Astrocyte of the cerebellum (primary cell): ENCODE data around the gene AURKAIP1.

Experiments
- DNase-seq: peaks from one replicate; pipeline ENCODE4 v3.0.0-alpha.2; 2011; ENCODE audit warnings: low read depth
- H3K4me3 ChIP-seq: 2 replicates; pipeline ENCODE4 v1.5.1; 2011; ENCODE audit warnings: mild to moderate bottlenecking, low read depth, low read length, moderate library complexity
- in situ Hi-C: cut with HindIII; loops from 2 replicates; pipeline ENCODE4 v1.10.0; 2017; ENCODE audit warnings: low sequenced_read_pairs
- TF ChIP-seq, protein P1 (sequence below): IDR thresholded peaks from 2 replicates; pipeline ENCODE4 v1.5.1; 2012; ENCODE audit warnings: low read length, low read depth, moderate library complexity, mild to moderate bottlenecking; ENCODE audit errors: missing control alignments

The AURKAIP1 gene

DNA sequence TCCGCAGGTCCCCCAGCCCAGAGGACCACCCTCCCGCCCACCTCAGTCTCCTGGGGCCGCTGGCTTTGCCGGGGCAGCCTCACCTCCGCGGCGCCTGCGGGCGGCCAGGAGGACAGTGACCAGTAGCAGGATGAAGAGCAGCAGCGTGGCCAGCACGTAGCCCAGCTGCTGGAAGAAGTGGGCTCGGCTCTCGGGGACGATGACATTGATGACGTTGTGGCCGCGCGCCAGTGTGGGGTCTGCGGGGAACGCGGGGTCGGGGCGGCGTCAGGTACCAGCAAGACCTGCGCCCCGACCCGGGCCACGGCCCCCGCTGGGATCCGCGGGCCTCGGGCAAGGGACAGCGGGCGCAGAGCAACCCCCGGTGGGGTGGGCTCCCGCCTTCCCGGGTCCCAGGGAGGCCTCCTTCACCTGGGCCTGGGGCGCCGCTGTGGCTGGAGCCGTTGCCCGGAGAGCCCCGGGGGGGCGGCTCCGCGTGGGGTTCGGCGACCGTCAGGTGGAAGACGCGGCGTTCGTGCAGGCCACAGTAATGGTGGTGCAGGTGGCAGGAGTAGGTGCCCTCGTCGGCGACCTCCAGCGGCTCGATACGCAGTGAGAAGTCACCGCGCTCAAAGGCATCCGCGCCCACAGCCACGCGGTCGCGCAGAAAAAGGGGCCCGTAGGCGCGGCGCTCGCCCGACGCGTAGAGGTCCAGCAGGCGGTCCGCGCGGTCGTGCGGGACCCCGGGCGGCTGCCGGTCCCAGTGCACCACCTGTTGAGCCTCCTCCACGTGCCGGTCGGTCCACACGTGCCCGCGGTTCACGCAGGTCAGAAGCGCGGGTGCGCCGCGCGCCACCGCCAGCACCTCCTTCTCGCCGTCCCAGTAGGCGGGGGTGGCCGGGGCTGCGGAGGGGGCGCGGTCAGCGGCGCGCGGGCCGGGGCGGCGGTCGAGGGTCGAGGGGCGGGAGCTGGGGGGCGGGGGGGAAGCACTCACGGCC lies 20.4 kb downstream of the AURKAIP1 start:
- DNase-seq, result no peak
- peak overlapping the region; percentile 87 for H3K4me3 ChIP-seq
- in situ Hi-C loops, result no loop called here
- TF ChIP-seq, protein P1, sequence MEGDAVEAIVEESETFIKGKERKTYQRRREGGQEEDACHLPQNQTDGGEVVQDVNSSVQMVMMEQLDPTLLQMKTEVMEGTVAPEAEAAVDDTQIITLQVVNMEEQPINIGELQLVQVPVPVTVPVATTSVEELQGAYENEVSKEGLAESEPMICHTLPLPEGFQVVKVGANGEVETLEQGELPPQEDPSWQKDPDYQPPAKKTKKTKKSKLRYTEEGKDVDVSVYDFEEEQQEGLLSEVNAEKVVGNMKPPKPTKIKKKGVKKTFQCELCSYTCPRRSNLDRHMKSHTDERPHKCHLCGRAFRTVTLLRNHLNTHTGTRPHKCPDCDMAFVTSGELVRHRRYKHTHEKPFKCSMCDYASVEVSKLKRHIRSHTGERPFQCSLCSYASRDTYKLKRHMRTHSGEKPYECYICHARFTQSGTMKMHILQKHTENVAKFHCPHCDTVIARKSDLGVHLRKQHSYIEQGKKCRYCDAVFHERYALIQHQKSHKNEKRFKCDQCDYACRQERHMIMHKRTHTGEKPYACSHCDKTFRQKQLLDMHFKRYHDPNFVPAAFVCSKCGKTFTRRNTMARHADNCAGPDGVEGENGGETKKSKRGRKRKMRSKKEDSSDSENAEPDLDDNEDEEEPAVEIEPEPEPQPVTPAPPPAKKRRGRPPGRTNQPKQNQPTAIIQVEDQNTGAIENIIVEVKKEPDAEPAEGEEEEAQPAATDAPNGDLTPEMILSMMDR, result no peak

DNA sequence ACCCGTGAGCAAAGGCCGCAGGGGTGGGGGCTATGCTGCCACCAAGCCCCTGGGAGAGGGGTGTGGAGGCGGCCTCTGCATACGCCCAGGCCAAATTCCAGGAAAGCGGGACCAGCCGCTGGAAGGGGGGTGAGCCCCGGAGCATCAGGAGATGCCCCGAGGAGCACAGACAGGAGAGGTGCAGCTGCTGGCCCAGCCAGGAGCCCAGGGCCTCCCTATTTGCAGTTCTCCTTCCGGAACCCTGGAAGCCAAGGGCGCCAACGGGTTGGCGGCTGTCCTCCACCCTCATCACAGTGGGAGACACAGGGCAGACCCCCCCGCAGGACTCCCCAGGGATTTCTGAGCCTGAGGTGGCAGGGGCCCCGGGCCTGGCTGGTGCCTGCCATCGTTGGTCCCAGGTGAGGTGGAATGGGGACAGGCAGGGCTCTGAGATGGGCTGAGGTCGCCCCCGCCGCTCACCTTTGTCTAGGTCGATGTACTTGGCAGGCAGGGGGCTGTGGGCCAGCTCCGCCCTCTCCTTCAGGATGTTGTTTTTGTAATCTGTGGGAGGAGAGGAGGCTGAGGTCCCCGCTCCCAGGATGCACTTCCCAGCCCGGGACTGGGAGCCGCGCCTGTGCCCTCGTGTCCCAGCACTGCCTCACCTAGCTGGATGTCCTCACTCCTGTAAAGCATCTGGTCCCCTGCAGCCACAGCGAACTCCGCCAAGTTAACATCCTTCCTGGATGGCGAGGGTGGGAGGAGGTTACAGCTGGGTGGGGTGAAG lies 21.4 kb downstream of the AURKAIP1 start:
- H3K4me3 ChIP-seq, result no peak overlapping the region
- TF ChIP-seq, protein P1, result no peak
- in situ Hi-C loops, result no loop called here
- no peak for DNase-seq

DNA sequence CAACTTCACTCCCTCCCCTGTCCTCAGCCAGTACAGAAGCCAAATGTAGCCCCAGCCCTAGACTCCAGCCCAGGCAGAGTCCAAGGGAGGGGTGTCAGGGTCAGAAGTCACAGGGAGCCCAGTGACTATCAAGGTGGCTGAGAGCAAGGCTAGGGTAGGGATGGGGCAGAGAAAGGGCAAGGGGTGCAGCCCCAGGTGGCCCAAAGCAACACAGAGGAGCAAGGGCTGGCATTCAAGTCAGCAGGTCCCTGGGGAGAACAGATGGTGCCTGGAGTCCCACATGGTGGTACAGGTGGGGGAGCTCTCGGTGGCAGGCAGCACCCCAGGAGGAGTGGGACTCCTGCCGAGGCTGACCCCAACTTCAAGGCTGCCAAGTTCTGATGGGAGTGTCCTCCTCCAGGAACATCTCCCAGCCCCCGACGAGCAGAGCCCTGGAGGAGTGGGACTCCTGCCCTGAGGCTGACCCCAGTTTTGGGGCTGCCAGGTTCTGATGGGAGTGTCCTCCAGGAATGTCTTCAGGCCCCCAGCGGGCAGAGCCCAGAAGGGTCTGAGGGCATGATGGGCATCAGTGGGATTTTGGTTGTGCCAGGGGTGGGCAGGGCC lies 22.1 kb downstream of the AURKAIP1 start:
- TF ChIP-seq, protein P1, result no peak
- in situ Hi-C loops, result no loop called here
- no peak overlapping the region for H3K4me3 ChIP-seq
- no peak for DNase-seq

DNA sequence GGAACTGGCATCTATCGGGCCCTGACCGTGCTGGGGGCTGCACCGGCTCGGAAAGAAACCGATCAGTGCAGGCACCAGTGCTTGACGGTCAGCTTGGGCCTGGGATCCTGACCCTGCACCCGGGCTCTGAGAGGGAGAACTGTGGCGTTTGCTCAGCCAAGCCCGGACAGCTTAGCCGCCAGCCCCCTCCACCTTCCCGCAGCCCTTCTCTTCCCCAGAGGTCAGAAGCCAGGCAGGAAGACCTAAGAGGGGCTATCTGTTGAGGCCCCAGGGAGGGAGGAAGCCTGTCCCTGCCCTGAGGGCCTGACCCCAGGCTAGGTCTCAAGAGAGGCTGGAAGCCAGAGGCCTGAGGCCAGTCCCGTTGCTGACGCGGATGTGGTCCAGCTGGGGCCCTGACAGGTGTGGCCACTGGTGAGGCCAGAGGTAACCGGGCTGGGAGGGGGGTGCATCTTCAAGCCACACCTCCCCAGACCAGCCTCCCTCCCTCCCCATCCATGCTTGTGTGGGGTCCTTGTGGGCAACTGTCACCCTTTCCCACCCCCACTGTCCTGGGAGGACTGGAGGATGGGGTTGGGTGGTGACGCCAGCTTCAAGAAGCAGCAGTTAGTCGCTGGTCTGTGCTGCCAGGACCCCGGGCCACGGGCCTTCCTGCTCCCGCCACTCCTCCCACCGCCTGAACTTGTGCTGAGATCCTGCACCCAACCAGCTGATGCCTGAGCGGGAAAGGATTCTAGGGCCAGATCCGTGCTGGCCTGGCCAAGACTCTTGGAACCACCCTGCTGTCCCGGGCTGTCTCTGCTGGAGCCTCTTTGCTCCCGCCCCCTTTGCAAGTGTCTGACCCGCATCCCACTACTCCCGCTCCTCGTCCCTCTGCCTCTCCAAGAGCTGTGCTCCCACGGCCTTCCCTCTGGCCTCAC lies 23.2 kb downstream of the AURKAIP1 start:
- no peak for DNase-seq
- H3K4me3 ChIP-seq, result no peak overlapping the region
- TF ChIP-seq, protein P1, result no peak
- in situ Hi-C loops, result no loop called here

DNA sequence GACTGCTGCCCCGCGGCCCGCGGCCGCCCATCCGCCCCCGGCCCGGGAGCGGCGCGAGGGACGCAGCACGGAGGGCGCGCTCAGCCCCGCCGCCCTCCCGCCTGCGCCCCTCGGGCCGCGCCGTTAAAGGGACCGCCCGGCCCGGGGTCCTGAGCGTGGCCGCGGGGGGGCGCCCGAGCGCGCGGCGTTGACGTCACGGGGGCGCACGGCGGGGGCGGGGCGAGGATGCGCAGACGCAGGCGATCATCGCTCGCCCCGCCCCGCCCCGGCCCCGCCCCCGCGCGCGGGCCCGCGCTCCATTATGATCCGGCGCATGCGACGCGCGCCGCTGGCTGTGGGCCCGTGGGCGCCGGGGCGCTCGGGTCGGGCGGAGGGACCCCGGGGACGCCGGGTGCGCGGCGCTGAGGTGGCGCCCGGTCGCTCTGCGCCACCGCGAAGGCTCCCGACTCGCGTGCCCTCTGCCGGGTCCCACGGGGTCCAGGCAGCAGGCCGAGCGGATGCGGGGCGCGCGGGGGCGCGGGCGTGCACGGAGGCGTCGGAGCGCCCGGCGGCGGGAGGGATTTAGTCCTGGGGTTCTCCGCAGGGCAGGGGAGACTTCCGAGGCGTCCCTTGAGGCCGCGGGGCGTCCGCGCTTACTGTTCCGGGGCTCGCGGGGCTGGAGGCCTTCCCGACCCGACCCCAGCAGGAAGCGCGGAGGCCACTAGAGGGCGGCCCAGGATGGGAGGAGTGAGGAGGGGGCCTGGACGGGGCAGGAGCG lies 25.6 kb downstream of the AURKAIP1 start, which contains the start of gene DVL1:
DVL1 (minus strand) TSS at position 163 of the 757 bp plus-strand sequence. CDS start 353 bp downstream, outside the sequence.
- in situ Hi-C loops, result no loop called here
- no peak for DNase-seq
- H3K4me3 ChIP-seq, result peak within 1 kb of the TSS; percentile 66
- TF ChIP-seq, protein P1, result peak; percentile 41
